Duodenal mucosa (tissue), 2 donors: Measurements from ENCODE around the gene ESAM.
A peak's percentile ranks its signal among the peaks of the same experiment; 100 is the strongest.

Experiments
- H3K27ac ChIP-seq: one replicate; pipeline ENCODE4 v1.7.0; 2013; ENCODE audit warnings: low read depth, low read length
- H3K27me3 ChIP-seq, 2 donors: one replicate each; pipeline ENCODE4 v1.7.0; 2013; ENCODE audit warnings: low read length in 2 of 2, control low read depth in 1 of 2; ENCODE audit not compliant: insufficient read depth in 2 of 2, control insufficient read depth in 1 of 2
- H3K36me3 ChIP-seq, 2 donors: one replicate each; pipeline ENCODE4 v1.7.0; 2013; ENCODE audit warnings: low read length in 2 of 2, control low read depth in 1 of 2; ENCODE audit not compliant: insufficient read depth in 2 of 2, control insufficient read depth in 1 of 2
- H3K4me1 ChIP-seq, 2 donors: one replicate each; pipeline ENCODE4 v1.7.0; 2013; ENCODE audit warnings: low read length in 2 of 2, control low read depth in 1 of 2; ENCODE audit not compliant: insufficient read depth in 2 of 2, control insufficient read depth in 1 of 2
- H3K4me3 ChIP-seq, 2 donors: one replicate each; pipeline ENCODE4 v1.7.0; 2013; ENCODE audit warnings: low read length in 2 of 2, low read depth in 1 of 2
- H3K9ac ChIP-seq, 2 donors: one replicate each; pipeline ENCODE4 v1.7.0; 2013; ENCODE audit warnings: low read length in 2 of 2, low read depth in 1 of 2
- H3K9me3 ChIP-seq, 2 donors: one replicate each; pipeline ENCODE4 v1.7.0; 2013; ENCODE audit warnings: low read length in 2 of 2, control low read depth in 1 of 2; ENCODE audit not compliant: control insufficient read depth in 1 of 2

ESAM gene, protein sequence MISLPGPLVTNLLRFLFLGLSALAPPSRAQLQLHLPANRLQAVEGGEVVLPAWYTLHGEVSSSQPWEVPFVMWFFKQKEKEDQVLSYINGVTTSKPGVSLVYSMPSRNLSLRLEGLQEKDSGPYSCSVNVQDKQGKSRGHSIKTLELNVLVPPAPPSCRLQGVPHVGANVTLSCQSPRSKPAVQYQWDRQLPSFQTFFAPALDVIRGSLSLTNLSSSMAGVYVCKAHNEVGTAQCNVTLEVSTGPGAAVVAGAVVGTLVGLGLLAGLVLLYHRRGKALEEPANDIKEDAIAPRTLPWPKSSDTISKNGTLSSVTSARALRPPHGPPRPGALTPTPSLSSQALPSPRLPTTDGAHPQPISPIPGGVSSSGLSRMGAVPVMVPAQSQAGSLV

DNA sequence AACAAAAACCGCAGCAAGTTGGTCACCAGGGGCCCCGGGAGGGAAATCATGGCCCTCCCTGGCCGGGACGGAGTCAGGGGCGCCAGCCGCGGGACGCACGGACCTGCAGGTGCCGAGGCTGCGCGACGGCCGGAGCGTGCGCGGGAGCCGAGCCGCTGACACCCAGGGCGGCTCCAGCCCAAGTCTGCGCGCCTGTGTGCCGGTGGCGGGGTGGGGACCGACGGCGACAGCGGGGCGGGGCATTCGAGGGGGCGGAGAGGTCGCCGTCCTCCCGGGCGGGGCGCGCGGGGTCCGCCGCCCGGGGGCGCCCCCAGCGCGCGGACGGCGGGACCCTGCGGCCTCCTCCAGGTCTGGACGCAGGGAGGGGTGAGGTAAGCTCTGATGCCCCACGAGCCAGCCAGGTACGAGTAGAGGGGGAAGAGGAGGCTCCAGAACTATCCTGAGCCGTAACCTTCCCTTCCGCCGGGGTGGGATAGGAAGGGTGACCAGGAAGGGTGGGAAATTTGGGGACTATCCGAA lies at the start of gene ESAM:
Gene ESAM (minus strand): TSS at position 186 of the 519 bp plus-strand sequence. CDS start 136 bp downstream, at position 50.
- Histone ChIP-seq H3K4me3 (peak within 1 kb of the TSS; percentile 77 to 89), H3K4me1 (peaks cover 32 to 37% of the 10 kb centered on the region in 2 donors), H3K27ac (peak within 1 kb of the TSS; percentile 58), H3K36me3 (no peaks in the 10 kb centered on the region), H3K9ac (peak within 1 kb of the TSS; percentile 43 to 59), H3K27me3 (peaks cover 14 to 37% of the 10 kb centered on the region in 2 donors), H3K9me3 (no peaks in the 10 kb centered on the region)

DNA sequence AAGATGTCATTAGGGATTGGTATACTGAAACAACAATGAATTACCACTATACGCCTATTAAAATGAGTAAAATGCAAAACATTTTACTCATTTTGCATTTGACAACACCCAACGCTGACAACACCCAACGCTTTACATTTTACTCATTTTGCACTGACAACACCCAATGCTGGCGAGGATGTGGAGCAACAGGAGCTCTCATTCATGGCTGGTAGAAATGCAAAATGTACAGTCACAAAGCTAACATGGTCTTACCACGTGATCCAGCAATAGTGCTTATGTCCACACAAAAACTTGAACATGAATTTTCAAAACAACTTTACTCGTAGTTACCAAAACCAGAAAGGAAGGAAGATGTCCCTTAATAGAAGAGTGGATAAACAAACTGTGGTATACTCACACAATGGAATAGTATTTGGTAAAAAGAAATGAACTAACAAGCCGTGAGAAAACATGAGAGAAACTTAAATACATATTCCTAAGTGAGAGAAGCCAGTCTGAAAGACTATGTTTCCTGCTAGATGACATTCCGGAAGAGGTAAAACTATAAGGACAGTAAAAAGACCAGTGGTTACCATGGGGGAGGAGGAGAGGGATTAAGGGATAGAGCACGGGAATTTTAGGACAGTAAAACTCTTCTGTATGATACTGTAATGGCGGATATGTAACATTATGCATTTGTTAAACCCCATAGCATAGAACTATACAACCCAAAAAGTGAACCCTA lies 49.5 kb upstream of the ESAM start:
- Histone ChIP-seq H3K4me1 (peaks cover 0 to under 1% of the 10 kb centered on the region in 2 donors), H3K36me3 (no peaks in the 10 kb centered on the region), H3K4me3 (no peak overlapping the region), H3K27me3 (no peaks in the 10 kb centered on the region), H3K27ac (no peak overlapping the region), H3K9ac (no peak overlapping the region), H3K9me3 (no peaks in the 10 kb centered on the region)

DNA sequence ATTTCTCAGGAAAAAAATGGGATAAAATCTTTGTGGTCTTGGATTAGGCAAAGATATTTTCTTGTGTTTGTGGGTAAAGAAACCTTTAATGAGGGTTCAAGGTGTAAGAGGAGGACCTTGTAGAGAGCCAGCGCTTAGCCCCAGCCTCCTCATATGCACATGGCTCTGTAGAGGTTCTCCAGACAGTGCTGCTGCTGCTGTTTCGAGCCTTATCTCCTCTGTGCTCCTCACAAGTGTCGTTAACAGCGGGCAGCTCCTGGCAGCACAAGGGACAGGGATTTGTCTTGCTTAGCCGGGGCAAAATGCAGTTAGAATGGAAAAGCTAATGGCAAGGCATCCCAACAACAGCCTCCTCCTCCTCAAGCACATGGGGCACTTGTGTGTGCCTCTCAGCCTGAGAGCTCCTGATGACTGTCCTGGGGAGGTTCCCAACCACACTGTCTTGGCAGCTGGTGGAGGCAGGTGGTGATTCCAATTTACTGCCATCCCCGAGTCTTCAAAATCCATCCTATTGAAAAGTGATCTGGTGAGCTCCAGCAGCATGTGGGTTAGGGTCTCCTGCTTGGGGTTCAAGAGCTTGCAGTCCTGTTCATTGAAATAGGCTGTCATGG lies 45.7 kb upstream of the ESAM start:
- H3K36me3 ChIP-seq: no peaks in the 10 kb centered on the region
- H3K27me3 ChIP-seq: no peaks in the 10 kb centered on the region
- H3K9ac ChIP-seq: no peak overlapping the region
- H3K9me3 ChIP-seq: no peaks in the 10 kb centered on the region
- no peaks in the 10 kb centered on the region for H3K4me1 ChIP-seq
- H3K27ac ChIP-seq: no peak overlapping the region
- H3K4me3 ChIP-seq: no peak overlapping the region

DNA sequence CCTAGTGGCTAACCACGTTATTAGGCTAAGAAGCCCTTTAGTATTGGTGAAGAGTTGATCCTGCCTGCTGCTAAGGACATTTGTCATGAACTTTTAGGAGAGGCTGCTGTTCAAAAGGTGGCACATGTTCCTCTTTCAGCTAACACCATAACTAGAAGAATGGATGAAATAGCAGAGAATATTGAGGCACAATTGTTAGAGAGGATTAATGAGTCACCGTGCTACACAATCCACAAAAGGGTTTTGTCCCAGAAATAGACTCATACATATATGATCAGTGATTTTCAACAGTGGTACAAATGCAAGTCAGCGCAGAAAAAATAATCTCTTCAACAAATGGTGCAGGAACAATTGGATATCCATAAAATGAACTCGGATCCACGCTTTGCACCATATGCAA lies 45.1 kb upstream of the ESAM start:
- Histone ChIP-seq H3K9me3 (no peaks in the 10 kb centered on the region), H3K27me3 (no peaks in the 10 kb centered on the region), H3K4me3 (no peak overlapping the region), H3K27ac (no peak overlapping the region), H3K4me1 (no peaks in the 10 kb centered on the region), H3K9ac (no peak overlapping the region), H3K36me3 (no peaks in the 10 kb centered on the region)

DNA sequence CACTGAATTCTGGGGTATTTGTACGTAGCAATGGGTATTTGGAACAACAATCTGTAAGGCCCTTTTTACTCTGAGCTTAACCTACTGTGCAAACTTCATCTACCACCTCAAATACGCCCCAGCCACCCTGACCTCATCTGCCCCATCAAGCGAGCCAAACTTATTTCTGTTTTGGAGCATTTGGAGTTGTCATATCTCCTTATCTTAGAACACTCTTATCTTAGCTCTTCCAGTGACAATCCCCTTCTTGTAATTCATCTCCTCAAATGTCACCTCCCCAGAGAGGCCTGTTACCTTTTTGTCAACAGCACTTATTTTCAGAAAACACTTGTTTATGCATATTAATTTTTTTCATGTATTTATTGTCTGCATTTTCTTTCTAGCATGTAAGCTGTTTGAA lies 42.8 kb upstream of the ESAM start:
- Histone ChIP-seq H3K4me3 (no peak overlapping the region), H3K4me1 (peaks cover 4 to 6% of the 10 kb centered on the region in 2 donors), H3K36me3 (no peaks in the 10 kb centered on the region), H3K27me3 (no peaks in the 10 kb centered on the region), H3K9me3 (no peaks in the 10 kb centered on the region), H3K9ac (no peak overlapping the region), H3K27ac (no peak overlapping the region)

DNA sequence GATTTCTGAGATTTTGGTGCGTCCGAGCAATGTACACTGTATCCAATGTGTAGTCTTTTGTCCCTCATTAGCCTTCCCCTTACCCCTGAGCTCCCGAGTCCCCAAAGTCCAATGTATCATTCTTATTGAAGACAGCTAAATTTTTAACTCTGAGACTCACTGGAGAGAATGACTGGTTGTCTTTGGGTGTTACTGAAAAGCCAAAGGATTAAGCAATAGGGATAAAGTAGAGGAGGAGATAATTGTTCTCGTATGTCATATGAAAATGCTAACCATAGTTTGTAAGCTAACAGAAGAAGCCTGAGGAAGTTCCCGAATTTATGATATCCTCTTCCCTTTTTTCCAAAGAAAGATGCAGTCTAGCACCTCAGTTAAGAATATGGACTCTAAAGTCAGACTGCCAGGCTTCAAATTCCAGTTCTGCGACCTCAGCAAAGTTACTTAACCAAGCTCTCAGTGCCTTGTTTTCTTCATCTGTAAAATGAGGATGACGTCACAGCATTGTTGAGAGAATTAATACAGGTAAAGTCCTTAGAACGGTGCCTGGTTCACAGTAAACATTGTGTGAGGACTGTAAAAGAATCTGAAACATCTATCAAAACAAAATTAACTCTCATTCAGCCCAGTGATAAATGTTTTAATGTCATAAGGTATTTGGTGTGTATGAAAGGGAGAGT lies 39.7 kb upstream of the ESAM start:
- no peak overlapping the region for H3K4me3 ChIP-seq
- no peak overlapping the region for H3K9ac ChIP-seq

DNA sequence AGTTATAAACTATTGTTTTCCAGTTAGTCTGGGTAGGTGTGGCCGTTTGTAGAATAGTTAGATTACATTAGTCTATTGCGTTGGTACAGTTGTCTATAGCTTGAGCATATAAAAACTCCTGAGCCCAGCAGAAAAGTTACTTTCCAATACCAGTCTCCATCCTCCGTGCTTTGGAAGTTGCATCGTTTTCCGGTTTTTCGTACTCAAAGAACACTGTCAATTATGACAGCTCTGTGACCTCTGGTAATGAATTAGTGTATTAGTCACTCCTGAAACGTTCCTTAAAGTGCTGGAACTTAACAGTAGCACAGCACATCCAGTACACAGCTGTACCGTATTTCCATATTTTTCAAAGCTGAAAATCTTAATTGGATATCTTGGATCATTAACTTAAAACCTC lies 38.9 kb upstream of the ESAM start:
- no peaks in the 10 kb centered on the region for H3K36me3 ChIP-seq
- no peaks in the 10 kb centered on the region for H3K27me3 ChIP-seq
- peaks cover 13 to 19% of the 10 kb centered on the region in 2 donors for H3K4me1 ChIP-seq
- peak overlapping the region; percentile 77 to 78 for H3K9ac ChIP-seq
- peak overlapping the region; percentile 92 to 93 for H3K4me3 ChIP-seq
- H3K9me3 ChIP-seq: no peaks in the 10 kb centered on the region
- peak overlapping the region; percentile 98 for H3K27ac ChIP-seq

More for the DNA sequence above, 39.7 kb upstream of the ESAM start:
- Histone ChIP-seq H3K36me3 (no peaks in the 10 kb centered on the region), H3K9me3 (no peaks in the 10 kb centered on the region), H3K4me1 (peaks cover 13 to 19% of the 10 kb centered on the region in 2 donors), H3K27me3 (no peaks in the 10 kb centered on the region), H3K27ac (no peak overlapping the region)

DNA sequence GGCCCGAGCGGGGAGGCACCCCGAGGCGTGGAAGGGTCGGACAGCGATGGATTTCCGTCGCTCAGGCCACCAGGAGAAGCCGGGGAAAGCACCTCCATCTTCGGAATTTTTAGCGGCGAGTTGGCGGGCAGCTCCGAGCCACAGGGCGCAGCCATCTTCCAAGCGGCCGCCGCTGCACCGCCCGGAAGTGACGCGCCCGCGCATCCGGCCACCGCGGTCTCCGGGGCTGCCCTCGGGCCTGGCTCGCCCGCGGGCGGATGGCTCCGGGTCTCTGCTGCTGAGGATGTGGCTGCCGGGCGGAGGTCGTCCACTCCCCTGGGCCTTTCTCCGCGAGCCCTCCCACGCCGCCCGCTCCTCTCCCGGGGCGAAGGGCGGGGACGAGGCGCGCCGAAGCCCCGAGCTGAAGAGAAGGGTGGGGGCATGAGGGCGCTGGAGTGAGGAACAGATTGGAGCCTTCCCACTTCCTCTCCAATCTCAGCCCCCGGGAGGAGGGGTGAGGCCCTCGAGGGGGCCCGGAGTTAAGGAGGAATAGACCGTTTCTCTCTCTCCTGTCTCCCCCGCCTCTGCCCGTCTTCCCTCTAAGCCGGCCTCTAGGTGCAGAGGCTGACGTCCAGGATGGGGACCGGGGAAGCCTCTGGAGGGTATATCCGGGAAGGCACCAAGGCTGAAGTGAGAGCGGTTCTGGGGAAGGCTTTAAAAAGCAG lies 38.3 kb upstream of the ESAM start, which contains the start of gene MSANTD2:
Gene MSANTD2 (minus strand): TSS at position 181 of the 704 bp plus-strand sequence. CDS start 26 bp downstream, at position 155.
- Histone ChIP-seq H3K27me3 (no peaks in the 10 kb centered on the region), H3K4me1 (peaks cover 13 to 19% of the 10 kb centered on the region in 2 donors), H3K27ac (peak within 1 kb of the TSS; percentile 98), H3K36me3 (no peaks in the 10 kb centered on the region), H3K4me3 (peak within 1 kb of the TSS; percentile 92 to 93), H3K9ac (peak within 1 kb of the TSS; percentile 77 to 78), H3K9me3 (no peaks in the 10 kb centered on the region)
